NOMO-1 treated with DMSO at 0.1 percent for 48 hours (cell line): ENCODE results near the gene CEBPB.

Source experiments
- DNase-seq: peaks from one replicate; lab custom pipeline; 2025; ENCODE audit not compliant: unreplicated experiment; lab: John Stamatoyannopoulos, UW

The CEBPB gene

GRCh38 chr20:50224531-50225255, 34.1 kb downstream of the CEBPB start:
- no peak for DNase-seq

DNA sequence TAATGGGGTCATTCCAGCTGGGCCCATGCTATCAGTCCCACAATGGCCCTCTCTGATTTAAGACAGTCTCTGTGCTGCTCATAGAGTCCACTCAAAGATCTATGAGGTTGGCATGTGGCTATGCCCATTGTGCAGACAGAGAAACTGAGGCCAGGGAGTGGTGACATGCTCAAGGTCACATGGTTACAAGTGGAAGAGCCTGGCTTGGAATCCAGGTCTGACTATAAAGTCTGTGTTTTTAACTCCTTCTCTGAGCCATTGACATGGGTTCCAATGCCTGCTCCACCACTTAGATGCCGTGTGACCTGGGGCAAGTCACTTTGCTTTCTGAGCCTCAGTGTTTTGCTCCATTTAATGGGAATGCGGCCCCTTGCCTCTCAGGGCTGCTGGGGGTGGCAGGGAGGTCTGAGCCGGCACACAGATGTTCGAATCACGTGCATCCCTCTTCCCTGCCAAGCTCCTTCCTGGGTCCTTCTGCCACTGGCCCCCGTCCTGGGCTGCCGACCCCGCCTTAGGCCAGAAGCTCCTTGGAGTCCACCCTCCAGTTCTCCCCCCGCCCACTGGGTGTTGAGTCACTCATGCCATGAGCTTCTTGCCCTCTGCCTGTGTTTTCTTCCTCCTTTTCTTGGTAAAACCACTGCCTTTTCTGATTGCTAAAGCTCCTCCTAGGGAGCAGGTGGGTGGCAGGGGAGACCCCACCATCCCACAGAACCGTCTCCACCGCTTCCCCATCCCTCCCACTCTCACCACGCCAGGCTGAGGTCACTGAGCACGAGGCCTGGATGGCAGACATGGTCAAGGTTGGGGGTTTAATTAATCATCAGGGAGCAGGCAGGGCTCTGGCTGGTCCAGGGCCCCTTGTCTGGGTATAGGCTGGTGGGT, 35.7 kb downstream of the CEBPB start:
- peak; percentile 54 for DNase-seq

DNA sequence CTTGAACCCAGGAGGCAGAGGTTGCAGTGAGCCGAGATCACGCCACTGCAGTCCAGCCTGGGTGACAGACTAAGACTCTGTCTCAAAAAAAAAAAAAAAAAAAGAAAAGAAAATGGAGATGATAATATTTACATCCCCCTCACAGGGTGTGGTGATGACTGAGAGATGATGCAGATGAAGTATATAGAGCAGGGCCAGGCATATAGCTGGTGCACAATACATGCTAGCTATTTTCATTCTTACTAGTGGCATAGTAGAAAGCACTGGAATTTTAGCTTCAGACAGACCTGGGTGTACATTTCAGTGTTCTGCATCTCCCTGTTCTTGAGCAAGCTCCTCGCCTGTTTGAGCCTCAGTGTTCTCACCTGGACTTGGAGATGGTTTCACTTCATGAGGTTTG, 36.9 kb downstream of the CEBPB start:
- no peak for DNase-seq

- DNase-seq = no peak
Observed at GRCh38 chr20:50229156-50229607, 38.6 kb downstream of the CEBPB start.

DNA sequence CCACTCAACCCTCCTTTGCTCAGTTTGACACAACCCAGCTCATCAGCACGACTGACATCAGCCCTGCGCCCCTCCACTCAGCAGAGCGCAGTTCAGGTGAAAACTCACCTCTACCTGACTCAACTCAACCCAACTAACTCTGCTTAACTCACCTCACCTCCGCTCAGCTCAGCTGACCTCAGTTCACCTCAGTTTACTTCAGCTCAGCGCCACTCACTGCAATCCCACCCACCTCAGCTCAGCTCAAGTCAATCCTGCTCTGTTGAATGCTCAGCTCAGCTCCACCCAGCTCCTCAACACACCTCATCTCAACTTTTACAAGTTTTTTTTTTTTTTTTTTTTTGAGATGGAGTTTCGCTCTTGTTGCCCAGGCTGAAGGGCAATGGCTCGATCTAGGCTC, 39.6 kb downstream of the CEBPB start:
- DNase-seq = no peak

GRCh38 chr20:50230871-50231560, 40.4 kb downstream of the CEBPB start:
- no peak for DNase-seq

- DNase-seq = no peak
Observed at GRCh38 chr20:50231854-50232253, 41.2 kb downstream of the CEBPB start.

DNA sequence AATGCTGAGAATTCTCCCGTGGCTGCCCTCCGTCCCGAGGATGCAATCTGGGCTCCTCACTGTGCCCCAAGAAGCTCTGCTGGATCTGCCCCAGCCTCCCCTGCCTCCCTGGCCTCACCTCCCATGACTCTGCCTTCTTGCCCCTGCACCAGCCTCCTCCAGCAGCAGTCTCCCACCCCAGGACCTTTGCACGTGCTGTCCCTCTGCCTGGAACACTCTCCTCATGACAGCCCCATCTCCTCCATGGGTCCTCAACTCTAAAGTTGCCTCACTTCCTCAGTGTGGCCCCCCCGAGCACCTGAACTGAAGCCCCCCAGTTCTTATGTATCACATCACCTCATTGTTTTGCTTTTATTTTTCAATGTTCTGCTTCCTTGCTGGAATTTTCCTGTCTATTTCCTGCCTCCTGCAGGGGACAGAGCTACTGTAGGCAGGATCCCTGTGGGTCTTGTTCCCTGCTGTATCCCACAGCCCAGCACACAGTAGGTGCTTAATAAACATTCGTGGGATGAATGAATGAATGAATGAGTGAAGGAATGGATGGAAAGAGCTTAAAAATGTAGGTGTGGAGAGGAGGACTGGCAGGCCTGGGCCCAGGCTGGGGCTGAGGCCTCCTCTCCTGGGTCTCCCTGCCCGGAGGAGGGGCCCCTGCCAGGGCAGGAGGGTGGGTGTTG, 42.2 kb downstream of the CEBPB start:
- no peak for DNase-seq

DNA sequence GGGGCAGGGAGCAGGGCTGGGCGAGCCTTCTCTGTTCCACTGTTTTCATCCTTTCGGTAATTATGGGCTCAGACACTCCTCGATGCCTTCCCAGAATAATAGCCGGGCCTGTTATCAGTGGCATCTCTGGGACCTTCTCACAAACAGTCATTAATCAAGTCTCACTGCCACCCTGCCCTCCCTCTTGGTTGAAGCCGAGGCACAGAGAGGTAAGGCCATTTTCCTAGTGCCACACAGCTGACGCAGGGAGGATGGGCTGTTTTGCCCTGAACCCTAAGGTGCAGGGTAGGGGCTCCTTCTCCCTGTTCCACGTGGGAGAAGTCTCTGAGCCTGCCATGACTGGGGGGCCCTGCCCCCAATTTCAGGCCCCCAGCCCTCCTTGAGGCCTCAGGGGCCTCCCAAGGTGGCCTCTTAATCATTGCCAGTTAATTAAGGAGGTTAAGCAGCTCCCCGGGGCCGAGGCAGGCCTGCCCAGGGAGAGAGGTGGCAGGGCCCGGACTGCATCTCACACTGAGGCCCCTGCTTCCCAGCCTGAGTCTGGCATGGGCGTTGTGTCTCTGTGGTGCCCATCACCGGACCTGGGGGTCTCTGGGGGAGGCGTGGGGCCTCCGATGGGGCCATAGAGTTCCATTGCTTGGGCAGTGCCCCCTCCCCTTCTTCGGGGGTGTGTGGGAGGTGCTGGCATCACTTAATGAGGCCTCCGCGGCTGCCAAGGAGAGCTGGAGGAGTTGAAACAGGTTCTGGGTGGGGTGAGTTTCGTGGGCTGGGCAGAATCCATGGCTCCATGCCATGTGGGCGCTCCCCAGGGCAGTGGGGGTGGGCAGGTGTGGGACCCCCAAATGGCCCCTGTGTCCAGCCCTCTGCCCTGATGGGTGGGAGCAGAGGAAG, 42.9 kb downstream of the CEBPB start:
- no peak for DNase-seq

- no peak for DNase-seq
Observed at GRCh38 chr20:50234288-50234687, 43.7 kb downstream of the CEBPB start.

GRCh38 chr20:50237349-50237748, 46.7 kb downstream of the CEBPB start:
- no peak for DNase-seq

GRCh38 chr20:50238081-50238800, 47.6 kb downstream of the CEBPB start:
- DNase-seq = no peak

- no peak for DNase-seq
Observed at GRCh38 chr20:50240092-50240491, 49.5 kb downstream of the CEBPB start.

- no peak for DNase-seq
Observed at GRCh38 chr20:50242178-50242514, 51.5 kb downstream of the CEBPB start.
